Adipose tissue (tissue), 3 donors: ENCODE data around the gene ZBTB7C. TPM values are rescaled to one million over a fixed set of nuclear protein-coding genes. Genes with fewer than 3 reads are reported as not detected.

Experiments
- H3K27ac ChIP-seq: one replicate; pipeline ENCODE4 v1.5.1; 2013; ENCODE audit warnings: low read depth, low read length
- WGBS, 3 donors: extraction: QIAGEN DNeasy Blood & Tissue Kit; methylation state at CpG; one replicate each; pipeline ENCODE4 v1.1.7; 2013; 5-methylcytosine and 5-hydroxymethylcytosine counted together
- polyA plus RNA-seq, 3 donors: library from polyadenylated mRNA; stranded (reverse); fragments of 200-250 nt; gene quantifications; one replicate each; pipeline ENCODE4 v1.2.3, GENCODE V29; 2013
- donor health status: healthy with polysubstance abuse.
- donor health status: Bipolar disorder and iron deficiency.
- donor health status: healthy.

Gene ZBTB7C
- polyA plus RNA-seq, 3 donors = 0.53 to 5.6 (median 4.8) TPM

GRCh38 chr18:48007955-48008701, 401.1 kb downstream of the ZBTB7C start:
- H3K27ac ChIP-seq = no peak overlapping the region
- WGBS, 3 donors = 5 to 7% (median 5%) methylated on average over 56 to 68 of the region's 68 CpGs

DNA sequence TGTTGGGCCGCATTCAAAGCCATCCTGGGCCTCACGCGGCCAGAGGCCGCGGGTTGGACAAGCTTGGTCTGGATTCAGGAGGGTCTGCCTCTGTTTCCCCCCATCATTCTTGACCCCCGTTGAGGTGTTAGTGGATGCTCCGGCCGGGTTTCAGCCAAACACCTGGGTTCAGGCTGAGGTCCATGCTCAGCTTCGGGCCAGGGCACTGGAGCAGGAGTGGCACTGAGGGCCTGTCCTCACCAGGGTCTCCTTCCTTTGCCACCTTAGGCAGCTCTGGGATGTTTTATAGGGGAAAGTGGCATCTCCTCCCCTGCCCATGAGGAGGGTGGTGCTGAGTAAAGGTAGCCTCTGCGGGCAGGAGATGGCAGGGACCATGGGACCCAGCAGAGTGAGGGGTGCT, 401.8 kb downstream of the ZBTB7C start:
- H3K27ac ChIP-seq = no peak overlapping the region
- 97 to 99% (median 99%) methylated on average over 10 of the region's 10 CpGs for WGBS, 3 donors

DNA sequence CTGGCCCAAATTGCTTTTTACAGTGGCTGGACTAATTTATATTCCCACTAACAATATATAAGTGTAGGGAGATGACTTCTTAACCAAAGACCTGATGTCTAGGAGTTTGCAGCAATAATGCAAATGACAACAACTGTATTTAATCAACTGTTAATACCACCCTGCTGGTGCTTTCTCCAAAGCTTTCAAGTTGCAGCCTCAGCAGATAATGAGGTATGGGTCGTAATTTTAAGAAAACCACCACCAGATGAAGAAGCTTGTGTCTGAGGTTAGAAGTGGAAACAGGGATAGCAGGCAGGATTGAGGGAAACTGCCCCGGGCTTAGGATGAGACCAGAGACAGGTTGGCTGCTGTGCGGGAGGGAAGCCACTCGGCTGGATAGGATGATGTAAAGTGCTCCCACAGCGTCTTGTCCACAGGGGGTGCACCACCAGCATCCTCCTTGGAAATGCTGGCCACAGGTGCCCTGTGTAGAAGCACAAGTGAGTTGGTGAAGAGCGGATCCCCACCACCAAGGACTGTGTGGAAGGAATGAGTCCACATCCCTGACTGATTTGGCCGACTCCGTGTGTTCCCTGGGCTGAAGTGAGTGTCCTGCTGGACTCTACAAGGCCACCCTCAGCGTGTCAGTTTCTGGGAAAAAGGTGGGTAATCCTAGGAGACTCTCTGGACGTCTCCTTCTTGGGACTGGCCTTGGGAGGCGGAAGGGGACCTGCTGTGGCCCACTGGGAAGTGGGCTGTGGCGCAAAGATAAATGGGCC, 402.6 kb downstream of the ZBTB7C start:
- H3K27ac ChIP-seq = no peak overlapping the region
- 93 to 95% (median 95%) methylated on average over 12 of the region's 12 CpGs for WGBS, 3 donors

- no peak overlapping the region for H3K27ac ChIP-seq
- whole genome bisulfite sequencing, 3 donors = 38 to 85% (median 79%) methylated on average over 2 of the region's 2 CpGs
Measured at GRCh38 chr18:48004577-48004976, 404.6 kb downstream of the ZBTB7C start.

DNA sequence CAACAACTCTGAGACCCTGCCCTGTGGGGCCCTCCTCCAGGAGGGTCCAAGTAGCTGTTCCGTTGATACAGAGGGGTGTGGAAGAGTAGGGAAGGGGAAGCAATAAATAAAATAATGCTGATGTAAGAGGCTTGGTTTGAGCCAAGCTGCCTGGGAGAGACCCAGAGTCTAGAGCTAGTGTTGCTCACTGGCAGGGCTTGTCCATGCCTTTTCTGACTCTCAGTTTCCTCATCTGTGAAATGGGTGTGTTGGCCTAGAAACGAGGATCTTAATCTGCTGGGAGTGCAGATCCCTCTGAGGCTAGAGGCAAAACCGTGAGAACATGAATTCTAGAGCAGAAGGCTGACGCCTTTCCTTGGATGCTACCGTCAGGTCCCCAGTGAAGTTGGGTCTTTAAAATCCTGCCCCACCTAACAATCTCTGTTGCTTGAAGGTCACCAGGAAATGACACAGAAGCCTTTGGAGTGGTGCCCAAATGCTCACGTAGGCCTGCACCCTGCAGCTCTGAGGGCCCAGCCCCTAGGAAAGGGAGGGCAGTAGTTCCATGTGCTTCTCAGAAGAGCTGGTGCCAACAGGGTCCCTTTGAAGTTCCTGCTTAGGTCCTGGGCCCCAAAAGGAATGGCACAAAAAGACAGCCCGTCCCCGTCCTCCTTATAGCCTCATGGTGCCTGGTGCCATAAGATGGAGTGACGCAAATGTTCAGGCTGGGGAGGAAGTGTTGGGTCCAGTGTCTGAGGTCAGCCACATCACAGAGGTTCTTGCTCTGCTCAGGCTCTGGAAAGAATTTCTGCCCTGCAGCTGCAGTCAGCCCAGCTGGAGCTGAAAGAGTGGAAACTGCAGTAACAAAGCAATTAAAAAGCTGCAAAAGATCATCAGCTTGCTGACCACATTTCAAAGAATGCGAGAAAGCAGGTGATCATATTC, 405.5 kb downstream of the ZBTB7C start:
- H3K27ac ChIP-seq = no peak overlapping the region
- 58 to 66% (median 59%) methylated on average over 10 of the region's 10 CpGs for WGBS, 3 donors

DNA sequence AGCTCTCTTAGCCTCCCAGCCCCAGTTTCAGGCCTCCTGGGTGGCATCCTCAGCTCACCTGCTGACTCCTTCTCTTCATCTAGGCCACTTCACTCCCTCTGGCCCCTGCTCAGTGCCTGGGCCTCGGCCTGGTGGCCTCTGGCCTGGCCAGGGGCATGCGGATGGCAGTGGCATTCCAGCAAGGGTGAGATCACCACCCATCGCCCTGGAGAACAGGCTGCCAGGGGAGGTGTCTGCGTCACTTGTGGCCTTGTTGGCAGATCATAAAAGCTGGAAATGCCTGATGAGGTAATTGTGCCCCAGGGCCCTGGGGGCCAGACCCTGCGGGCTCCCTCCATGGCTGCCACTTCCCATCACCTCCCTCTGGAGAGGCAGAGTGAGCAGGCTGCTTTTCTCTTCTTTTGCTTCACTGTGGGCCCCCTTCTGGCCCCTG, 406.2 kb downstream of the ZBTB7C start:
- H3K27ac ChIP-seq = no peak overlapping the region
- WGBS, 3 donors = 45 to 65% (median 53%) methylated on average over 5 of the region's 5 CpGs

DNA sequence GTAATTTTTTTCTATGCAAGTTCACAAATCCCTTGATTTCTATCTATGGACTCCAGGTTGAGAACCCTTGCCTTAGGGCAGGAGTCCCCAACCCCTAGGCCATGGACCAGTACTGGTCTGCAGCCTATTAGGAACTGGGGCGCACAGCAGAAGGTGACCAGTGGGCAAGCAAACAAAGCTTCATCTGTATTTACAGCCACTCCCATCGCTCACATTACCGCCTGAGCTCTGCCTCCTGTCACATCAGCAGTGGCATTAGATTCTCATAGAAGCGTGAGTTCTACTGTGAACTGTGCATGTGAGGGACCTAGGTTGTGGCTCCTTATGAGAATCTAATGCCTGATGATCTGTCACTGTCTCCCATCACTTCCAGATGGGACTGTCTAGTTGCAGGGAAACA, 408.5 kb downstream of the ZBTB7C start:
- 94 to 96% (median 96%) methylated on average over 4 of the region's 4 CpGs for WGBS, 3 donors
- H3K27ac ChIP-seq = no peak overlapping the region

DNA sequence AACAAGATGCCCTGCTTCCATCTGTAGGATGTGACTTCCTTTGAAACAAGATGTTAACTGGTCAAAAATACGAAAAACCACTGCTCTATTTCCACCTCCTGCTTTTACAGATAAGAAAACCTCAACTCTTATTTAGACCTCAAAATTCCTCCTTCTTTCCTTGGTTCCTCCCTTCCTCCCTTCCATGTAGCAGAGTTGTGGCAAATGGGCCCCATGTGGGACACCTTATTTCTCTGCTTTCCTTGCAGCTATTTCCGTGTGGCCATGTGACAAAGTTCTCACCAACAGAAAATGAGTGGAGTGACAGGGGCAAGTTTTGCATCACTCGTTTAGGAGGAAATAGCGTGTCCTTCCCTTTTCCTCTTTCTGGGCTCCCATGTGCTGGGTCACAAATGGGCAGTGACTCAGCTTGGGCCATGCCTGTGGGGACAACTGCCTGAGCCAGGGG, 409.4 kb downstream of the ZBTB7C start:
- no peak overlapping the region for H3K27ac ChIP-seq
- WGBS, 3 donors = 51 to 74% (median 54%) methylated on average over 4 of the region's 4 CpGs

- 64 to 77% (median 71%) methylated on average over 5 of the region's 5 CpGs for WGBS, 3 donors
- H3K27ac ChIP-seq = no peak overlapping the region
Measured at GRCh38 chr18:47997338-47997780, 411.8 kb downstream of the ZBTB7C start.

DNA sequence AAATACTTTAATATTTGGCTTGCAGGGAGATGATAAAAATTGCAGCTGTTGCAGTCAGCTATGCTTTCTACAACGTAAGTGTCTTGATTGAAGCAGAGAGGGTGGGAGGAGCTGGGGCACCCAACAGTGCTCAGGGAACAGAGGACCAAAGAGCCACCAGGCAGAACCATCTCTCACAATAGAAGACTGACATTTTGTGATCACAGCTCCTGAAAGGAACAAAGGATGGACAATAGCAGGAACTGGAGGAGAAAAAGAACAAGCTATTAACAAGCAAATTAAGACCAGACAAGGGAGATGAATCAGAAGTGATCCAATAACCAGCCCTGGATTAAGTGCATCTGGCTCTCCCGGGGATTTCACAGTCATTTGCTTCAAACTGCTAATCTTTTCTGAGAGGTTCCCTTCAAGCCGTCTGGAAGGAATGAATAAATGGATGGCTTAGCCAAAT, 413.1 kb downstream of the ZBTB7C start:
- 48 to 56% (median 52%) methylated on average over 3 of the region's 3 CpGs for WGBS, 3 donors
- H3K27ac ChIP-seq = no peak overlapping the region

DNA sequence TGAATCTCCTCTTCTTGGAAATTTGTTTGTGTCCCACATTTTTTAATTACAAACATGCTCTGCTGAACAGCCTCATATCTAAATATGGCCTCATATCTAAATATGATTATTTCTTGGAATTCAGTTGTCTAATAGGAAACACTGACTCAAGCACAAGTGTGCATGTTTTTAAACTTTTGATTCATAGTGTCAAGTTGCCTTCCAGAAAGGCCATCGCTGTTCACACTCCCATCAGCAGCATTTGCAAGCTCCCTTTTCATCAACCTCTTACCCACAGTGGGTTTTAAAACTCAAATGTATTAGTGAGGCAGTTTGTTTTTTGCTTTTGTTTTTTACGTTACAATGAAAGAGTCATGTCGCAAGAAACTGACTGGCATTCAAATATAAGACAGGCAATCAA, 413.5 kb downstream of the ZBTB7C start:
- no peak overlapping the region for H3K27ac ChIP-seq
- 58 to 85% (median 77%) methylated on average over 3 of the region's 3 CpGs for WGBS, 3 donors

DNA sequence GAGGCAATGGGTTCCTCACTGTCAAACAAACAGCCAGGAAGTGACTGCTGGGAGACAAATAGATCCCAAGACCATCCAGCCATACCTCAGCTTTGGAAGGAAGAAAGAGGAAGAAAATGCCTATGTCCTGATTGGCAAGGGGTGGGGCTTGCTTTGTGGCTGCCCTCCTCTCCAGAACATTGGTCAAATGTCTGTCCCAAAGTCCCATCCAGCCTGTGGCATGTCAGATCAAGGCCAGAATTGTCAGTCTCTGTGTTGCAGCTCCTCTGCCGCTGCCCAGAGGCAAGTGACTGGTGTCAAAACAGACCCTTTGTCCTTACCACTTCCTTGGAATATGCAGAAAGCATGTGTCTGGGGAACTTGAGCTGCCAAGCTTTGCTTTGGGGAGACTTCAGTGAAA, 415.8 kb downstream of the ZBTB7C start:
- 58 to 87% (median 85%) methylated on average over 1 of the region's 1 CpG for WGBS, 3 donors
- no peak overlapping the region for H3K27ac ChIP-seq

DNA sequence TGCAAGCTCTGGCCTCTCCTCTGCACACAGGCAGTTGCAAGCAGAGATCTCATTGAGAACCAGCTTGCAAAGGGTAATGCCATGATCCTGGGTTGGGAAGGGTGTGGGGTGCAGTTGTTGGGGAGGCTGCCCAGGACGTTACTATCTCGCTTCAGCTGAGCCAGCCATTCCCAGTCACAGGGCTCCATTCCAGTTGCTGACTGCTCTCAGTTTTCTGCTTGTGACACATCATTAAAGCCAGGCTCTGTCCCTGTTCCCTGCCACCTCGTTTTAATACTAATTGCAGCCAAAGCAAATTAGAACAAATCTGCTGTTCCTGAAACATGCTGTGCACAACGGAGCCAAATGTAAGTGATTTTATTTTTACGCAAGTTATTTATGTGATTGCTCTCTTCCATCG, 416.2 kb downstream of the ZBTB7C start:
- H3K27ac ChIP-seq = no peak overlapping the region
- WGBS, 3 donors = 77 to 83% (median 82%) methylated on average over 6 of the region's 6 CpGs

DNA sequence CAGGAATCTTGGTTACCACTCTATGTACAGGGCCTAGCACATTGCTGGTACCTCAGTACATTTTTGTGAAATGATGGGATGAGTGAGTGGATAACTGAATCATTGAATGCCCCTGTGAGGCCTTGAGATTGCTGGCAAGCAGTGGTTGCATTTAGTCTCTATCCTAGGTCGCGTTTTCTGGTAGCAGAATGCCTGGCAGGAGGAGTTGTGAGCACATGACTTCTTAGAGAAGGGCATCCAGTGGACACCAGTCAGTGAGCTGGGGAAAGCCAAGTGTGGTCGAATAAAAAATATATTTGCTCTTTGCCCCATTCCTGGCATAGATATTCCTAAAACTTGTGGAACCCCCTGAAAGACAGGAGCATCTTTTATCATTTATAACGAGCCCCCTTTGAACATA, 416.9 kb downstream of the ZBTB7C start:
- 89 to 94% (median 92%) methylated on average over 4 of the region's 4 CpGs for WGBS, 3 donors
- H3K27ac ChIP-seq = no peak overlapping the region

GRCh38 chr18:47990981-47991380, 418.2 kb downstream of the ZBTB7C start:
- WGBS, 3 donors = 73 to 85% (median 80%) methylated on average over 5 of the region's 5 CpGs
- H3K27ac ChIP-seq = no peak overlapping the region

GRCh38 chr18:47987388-47987699, 421.8 kb downstream of the ZBTB7C start:
- WGBS, 3 donors = 50 to 55% (median 52%) methylated on average over 3 of the region's 3 CpGs
- H3K27ac ChIP-seq = no peak overlapping the region

GRCh38 chr18:47986620-47987387, 422.4 kb downstream of the ZBTB7C start:
- WGBS, 3 donors = 70 to 78% (median 74%) methylated on average over 5 of the region's 5 CpGs
- no peak overlapping the region for H3K27ac ChIP-seq

DNA sequence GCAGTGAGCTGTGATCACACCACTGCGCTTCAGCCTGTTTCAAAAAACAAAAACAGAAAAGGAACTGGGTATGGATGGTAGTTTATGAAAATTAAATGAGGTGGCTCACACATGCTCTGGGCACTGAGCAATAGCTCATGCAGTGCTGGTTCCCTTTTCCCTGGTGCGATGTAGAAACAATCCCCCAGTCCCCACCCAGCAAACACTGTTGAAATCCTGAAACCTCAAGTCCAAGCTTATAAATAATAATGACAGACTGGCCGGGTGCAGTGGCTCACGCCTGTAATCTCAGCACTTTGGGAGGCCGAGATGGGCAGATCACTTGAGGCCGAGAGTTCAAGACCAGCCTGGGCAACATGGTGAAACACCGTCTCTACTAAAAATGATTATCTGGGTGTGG, 423.3 kb downstream of the ZBTB7C start:
- WGBS, 3 donors = 40 to 90% (median 65%) methylated on average over 7 of the region's 7 CpGs

More for the DNA sequence above, 423.3 kb downstream of the ZBTB7C start:
- no peak overlapping the region for H3K27ac ChIP-seq
